GM18519 (cell line): ENCODE data around the gene ZMIZ1.

ENCODE experiments used
- ATAC-seq: cut with Tn5 transposase; IDR thresholded peaks from one replicate; pipeline ENCODE4 v1.9.1; 2021; ENCODE audit warnings: mild to moderate bottlenecking, moderate library complexity; ENCODE audit not compliant: unreplicated experiment, low FRiP score

ZMIZ1 gene

DNA sequence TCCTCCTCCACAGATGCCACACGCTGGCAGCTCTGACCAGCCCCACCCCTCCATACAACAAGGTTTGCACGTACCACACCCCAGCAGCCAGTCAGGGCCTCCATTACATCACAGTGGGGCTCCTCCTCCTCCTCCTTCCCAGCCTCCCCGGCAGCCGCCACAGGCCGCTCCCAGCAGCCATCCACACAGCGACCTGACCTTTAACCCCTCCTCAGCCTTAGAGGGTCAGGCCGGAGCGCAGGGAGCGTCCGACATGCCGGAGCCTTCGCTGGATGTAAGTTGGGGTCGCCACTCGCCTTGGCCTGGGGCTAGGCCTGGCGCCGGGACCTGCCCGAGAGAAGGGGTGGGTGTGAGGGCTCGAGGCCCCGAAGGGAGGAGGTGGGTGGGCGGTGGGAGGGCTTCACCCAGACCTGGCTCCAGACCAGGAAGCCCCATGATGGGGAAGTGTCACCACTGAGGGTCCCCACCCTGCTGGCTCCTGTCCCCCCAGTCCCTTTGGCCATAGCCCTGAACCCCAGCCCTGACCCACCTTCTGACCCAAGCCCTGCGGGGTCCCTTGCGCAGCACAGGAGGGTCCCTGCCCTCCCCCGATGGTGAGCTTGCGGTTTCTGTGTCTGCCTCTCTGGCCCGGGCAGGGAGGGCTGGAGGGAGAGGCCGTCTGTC lies 242.3 kb downstream of the ZMIZ1 start:
- no peak for ATAC-seq

DNA sequence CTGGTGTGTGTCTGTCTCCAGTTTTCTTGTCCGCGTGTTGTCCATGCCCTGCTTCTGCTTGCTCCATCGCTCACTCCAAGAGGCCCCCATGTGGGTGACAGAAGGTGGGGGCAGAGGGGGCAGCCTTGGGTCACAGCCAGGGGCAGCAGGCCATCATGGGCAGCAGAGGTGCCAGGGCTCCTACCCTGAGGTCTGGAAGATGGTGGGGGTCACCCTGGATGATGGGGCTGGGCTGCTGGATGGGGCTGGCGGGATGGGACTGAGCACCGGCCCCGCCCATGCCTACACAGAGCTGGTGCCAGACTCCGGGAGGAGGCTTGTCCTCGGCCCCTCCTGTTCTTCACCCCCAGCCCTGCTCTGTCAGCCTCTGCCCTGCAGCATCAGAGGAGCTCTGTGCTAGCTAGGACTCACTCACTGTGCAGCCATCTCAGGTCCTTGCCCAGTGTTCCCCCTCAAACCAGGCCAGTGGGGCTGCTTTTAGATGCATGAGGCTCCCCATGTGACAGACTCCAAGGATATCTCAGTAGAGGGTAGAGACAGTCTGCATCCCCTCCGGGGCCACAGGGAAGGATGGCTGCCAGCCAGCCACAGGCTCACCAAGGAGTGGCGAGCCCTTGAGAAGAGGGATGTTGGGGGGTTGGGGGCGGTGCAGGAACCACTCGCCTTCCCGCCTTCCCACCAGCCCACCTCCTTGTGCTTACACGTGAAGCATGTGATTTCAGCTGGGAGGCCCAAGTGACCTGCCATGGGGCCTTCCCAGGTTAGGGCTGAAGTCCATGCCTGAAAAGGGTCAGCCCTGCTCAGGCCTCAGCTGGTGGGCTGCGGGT lies 243.0 kb downstream of the ZMIZ1 start:
- ATAC-seq: no peak

DNA sequence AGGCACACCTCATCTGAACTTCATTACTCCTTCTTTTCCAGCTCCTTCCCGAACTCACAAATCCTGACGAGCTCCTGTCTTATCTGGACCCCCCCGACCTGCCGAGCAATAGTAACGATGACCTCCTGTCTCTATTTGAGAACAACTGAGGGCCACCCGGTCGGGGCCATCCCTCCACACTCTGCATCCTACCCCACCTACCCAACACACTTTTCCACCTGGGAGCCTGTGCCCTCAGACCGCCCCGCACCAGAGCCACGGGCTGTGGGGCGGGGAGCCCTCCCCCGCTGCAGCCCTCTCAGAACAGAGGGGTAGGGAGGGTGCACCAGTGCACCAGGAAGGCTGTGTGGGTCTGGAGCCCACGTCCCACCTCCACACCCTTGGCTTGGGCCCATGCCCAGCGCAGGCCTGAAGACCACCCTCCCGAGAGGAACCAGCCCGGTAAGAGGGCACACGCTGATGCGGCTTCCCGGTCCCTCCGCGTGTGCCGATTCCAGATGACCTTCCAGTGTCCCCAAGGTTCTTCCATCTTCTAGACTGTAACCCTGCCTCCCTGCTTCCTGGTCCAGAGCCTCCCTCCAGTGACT lies 243.9 kb downstream of the ZMIZ1 start:
- ATAC-seq: no peak

DNA sequence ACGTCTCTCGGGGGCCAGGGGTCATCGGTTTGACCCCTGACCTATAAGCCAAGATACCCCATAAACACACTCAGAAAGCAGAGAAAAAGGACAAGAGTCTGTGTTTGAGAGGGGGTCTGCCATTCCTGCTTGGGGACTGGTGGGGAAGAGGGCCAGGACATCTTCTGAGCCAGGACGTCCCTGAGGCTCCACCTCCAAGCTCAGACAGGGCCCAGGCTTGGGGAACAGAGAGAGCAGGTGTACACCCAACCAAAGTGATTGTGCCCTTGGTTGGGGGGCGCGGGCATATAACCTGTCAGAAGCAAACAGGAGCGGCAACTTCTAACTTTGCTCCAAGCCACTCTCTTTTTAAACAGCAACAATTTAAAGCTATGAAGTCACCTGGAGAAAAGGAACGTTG lies 244.6 kb downstream of the ZMIZ1 start:
- ATAC-seq: no peak

DNA sequence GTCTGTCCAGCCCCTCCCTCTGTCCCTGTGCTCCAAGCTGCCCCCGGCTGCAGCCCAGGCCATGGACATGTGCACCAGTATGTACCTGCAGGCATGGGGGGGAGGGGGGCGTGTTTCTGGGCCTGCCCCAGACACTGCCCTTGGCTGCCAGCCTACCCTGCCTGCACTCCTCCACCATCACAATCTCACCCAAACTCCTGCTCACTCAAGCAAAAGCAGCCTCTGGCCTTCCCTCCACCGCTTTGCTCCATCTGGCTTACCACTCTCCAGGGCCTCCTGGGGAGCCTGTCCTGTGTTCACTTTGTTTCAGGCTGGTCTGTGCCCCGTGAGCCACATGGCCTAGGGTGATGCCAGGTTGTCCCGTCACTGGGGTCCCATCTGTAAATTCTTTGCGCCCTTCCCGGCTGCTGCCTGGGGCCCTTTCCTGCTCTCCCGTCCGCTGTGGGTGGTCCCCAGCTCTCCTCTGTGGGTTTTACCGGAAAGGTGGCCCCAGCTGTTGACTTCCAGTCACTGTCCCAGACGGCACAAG lies 245.2 kb downstream of the ZMIZ1 start:
- ATAC-seq: no peak

DNA sequence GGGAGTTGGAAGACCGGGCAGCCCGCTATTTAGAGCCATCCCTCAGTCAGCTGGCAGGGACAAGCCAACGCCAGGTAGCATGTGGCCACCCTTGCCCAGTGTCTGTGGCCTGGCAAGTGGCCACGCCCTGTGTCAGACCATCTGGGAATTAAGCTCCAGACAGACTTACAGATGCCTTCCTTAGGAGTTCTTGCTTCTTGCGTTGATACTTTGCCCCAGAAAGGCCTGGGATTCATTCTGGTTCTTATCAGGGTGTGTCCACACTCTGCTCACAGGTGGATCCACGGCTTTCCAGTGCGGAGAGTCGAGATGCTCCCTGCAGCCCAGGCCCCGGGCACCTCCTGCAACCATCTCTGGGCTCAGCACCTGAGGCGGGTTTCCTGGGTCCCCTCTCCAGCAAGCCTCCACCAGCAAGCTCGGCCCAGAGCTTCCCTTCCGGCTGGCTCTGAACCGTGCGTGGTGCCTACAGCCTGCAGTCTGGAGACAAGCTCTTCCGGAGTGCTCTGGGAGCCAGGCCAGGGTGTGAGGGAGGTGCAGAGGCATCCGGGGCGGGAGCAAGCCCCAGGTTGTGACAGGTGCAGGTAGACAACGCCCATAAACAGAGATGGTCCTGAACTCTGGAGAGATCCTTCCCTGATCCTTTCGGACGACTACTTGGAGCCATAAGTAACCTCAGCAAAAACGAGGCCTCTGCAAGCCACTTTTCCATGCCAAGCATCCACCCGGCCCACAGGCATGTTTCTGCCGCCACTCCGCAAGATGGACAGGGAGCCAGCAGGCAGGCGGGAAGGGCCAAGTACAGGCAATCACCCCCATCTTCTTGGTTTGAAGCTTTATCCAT lies 246.2 kb downstream of the ZMIZ1 start:
- no peak for ATAC-seq

DNA sequence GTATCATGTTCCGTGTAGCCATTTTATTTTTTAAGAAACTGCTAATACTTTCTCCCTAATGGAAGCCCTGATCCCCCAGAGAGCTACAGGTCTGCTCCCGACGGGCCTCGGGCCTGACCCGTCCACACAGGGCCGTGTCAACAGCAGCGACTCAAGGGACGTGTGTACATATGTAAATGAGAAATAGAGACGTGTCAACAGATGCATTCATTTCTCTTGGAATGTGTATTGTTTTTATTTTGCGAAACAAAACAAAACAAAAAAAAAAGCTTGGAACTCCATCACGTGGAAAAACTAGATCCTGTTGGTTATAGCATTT lies 246.8 kb downstream of the ZMIZ1 start:
- no peak for ATAC-seq

DNA sequence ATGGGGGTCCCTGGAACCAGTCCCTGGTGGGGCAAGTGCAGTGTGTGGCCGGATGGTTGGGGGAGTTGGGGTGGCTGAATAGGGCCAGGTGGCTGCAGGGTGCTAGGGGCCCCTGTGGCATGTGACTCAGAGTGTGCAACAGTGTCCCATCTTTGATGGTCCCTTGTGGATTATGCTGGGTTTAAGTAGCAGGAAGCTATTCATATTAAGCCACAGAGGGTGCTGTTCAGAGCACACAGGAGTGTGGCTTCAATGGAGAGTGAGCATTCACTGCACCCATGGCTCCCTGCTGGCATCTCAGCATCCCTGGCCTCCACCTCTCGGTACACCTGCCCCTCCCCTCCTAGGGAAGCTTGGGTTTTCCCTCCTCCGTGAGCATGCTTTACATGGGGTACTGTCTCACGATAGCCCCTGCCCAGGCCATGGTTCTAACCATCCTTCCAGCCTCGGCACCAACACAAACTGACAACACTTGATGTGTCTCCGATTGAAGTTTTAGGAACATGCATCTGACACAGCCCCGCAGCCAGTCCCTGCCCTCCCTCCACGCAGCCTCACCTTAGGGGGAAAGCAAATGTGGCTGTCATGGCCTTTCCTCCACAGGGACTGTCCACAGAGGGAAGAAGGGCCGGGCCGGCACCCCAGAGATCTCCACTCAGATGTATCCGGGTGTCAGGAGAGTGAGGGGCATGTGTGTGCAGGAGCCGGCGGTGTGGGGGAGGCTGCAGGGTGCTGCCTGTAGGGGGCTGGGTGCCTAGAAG lies 248.1 kb downstream of the ZMIZ1 start:
- ATAC-seq: peak; percentile 72

DNA sequence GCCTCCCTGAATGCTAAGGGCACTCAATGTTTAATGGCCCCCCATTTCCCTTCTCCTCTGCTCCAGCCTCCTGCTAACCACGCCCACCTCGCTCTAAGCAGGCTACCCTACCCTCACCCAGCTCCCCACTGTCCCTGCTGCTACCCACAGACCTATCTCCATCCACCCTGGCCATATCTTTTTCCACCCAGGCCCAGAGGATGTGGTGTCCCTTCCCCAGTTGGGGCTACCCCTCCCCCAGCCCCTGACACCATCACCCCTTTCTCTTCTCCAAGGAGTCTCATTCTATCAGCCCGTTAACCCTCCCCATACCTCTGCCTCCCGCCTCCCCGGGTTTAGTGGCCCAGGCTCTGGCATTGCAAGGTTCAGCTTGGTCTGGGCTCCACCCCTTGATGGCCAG lies 249.6 kb downstream of the ZMIZ1 start:
- ATAC-seq: no peak

DNA sequence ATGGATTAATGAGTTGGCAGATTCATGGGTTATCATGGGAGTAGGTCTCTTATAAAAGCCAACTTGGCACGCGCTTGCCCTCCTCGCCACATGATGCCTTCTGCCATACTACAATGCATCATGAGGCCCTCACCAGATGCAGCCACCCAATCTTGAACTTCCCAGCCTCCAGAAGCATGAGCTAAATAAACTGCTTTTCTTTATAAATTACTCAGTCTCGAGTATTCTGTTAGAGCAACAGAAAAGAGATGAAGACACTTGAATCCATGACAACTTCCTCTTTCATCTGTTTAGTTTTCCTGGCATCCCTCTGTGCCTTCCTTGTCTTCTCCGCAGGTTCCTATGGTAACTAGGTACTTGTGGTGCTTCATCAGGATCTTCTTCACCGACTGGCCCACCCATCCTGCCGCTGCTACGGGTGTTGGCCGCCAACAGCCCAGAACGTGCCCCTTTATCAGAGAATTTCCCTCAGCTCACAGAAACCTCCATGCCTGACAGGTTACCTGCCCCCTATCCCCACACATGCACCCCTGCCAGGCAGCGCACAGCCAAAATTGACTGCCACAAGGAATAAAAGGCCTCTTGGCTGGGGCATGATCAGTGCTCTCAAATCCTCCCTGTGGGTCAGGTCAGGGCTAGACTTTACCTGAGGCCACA lies 250.5 kb downstream of the ZMIZ1 start:
- no peak for ATAC-seq

DNA sequence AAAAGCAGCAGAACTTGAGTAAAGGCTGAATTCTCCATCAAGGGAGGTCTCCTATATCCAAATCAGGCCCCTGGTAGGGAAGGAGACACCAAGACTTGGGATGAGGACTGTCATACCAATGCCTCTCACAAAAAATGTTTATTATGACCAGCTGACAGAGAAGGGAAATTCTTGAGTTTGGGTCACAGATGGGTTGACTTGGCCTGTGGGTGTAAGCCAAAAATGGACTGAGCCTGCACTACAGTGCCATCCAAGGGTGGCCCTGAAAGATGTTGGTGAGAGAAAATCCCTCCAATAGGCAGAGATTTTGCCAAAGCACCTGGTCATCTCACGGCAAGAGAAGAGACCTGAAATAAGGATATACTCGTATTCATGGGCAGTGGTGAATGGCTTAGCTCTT lies 251.6 kb downstream of the ZMIZ1 start:
- no peak for ATAC-seq

DNA sequence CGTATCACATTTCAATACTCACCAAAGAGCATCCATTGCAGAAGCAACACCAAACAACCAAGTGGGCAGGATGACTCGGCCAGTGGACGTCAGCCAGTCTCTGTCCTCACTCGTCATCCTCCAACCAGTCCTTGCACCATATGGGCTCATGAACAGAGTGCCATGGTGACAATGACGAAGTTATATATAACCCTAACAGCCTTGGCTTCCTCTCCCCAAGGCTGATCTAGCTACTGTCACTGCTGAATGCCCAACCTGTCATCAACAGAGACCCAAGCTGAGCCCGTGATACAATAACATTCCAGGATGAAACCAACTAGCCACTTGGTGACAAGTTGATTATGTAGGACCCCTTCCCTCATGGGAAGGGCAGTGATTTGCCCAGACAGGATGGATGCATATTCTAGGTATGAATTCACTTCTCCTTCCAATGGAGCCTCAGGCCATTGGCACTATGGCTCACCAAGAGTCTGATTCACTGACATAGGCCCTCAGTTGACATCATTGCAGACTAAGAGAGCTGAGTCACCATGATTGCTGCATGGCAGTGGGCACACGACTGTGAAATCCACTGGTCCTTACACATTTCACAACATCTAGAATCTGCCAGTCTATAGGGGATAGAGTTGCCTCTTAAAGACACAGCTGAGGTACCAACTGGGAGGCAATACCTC lies 252.2 kb downstream of the ZMIZ1 start:
- ATAC-seq: no peak

DNA sequence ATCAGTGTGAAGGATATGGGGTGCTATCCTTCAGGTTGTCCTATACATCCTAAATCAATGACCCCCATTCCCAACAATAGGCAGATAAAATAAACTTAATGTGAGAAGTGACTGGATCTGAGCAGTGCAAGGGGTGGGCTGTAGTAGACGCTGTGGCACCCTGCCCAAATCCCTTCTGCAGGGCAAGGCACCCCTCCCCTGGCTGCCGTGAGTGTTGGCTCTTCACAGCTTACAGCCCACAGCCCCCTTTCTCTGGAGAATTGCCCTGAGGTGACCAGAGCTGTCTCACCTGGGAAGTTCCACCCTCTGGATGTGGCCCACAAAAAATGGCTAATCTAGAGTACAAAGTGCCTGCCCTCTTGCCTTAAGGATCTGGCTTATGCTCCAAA lies 252.7 kb downstream of the ZMIZ1 start:
- ATAC-seq: no peak

DNA sequence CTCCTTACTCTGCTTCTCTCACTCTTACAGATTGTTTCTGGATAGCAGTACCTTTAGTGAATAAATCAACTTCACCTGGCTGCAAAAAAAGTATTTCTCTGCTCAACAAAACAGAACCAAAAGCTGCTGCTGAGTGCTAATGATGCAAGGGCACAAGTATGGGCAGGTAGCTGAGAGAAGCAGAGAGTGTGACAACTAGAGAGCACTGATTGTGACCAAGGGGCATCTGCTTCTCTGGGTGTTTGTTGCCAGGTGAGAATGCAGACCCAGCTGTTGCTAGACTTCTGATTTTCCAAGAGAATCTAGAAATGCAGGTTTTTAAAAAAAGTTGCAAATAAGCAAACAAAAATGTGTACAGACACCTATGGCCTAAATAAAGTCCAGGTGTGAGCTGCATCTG lies 253.2 kb downstream of the ZMIZ1 start:
- ATAC-seq: no peak

DNA sequence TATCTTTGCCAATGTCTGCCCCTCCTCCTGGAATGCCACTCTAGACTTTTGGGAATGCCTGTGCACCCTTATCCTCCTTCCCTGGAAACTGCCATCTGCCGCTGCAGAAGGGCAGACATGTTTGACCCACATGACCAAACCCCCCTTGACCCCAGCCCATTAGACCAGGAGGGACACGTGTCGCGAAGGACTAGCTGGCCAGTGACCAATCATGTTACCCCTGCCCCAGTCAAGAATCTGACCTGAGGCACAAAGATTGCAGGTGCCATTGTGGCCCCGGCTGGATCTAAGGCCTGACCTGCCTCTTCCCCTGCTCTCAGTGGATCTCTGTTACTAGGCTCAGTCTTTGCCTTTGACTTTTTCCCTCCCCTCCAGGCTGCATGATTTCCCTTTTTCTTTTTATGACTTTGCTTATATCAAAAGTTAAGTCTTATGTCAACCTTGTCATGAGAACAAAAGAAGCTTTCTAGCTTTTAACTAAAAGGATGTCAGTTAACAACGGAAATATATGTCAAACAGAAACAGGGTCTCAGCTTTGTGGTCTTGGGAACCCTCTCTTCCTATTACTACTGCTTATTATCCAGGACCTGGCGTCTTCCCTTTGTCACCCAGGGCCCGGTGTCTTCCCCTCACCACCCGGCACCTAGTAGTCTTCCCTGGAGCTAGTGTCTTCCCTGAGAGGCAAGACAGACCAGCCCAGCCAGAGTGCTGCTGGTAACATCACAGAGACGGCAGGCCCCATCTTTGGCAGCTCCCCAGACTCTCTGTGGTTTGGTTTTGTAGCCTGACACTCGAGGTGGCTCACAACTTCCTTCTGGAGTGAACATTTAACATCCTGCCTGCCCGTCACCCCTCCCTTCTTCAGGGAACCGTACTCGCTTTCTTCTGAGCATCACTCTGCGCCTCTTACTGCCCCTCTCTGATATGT lies 254.1 kb downstream of the ZMIZ1 start:
- no peak for ATAC-seq

DNA sequence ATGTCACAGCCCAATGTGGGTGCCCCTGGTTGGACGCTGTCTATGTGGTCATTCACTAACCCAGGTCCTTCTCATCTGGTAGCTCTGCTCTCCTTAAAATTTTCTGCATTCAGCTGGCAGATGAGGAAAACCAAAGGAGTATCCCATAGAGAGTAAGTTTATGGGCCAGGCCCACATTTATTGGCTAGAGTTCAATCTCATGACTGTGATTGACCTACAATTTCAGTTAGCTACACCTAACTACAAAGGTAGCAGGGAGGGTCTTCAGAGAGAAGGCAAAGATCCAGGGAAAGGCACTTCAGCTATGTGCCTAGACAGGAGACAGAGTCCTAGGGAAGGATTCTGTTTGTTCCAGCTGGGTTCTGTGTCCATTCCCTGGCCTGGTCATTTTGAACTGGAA lies 254.8 kb downstream of the ZMIZ1 start:
- ATAC-seq: no peak

DNA sequence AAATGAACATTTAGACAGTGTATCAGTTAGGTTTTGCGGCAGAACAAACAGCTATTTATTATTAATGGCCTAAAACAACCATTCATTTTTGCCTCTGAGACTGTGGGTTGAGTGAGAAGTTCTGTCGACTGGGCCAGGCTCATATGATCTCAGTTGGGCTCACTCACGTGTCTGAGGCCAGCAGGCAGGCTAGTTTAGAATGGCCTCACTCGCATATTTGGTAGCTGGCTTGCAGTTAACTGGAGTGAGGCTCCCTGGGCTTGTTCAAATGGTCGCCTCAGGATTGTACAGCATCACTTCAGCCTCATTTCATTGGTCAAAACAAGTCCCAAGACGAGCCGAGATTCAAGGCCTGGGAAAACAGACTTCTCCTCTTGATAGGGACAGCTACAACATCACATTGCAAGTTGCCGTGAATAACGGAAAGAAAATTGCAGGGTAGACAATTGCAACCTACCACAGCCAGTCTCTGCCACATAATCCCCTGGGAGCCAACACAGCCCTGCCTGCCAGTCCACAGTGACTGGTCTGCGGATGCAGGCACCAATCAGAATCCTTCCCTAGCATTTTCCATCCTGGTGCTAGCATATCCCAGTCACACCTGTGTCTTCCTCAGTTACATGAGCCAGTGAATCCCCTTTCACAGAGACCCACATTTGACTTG lies 255.4 kb downstream of the ZMIZ1 start:
- ATAC-seq: no peak
